Progenitor cell of endocrine pancreas (in vitro differentiated cells): ENCODE measurements around the gene SLC22A13. TPM values are rescaled to one million over a fixed set of nuclear protein-coding genes. Genes with fewer than 3 reads are reported as not detected.

Experiments
- DNase-seq: peaks from one replicate; pipeline ENCODE4 v3.0.0; 2021; ENCODE audit warnings: low spot score; ENCODE audit not compliant: unreplicated experiment
- H3K27ac Mint-ChIP-seq: 2 replicates; pipeline ENCODE4 v1.8.0; 2021; ENCODE audit warnings: mild to moderate bottlenecking, moderate library complexity, mixed read lengths
- H3K27me3 Mint-ChIP-seq: 2 replicates; pipeline ENCODE4 v1.8.0; 2021; ENCODE audit warnings: mixed read lengths
- H3K36me3 Mint-ChIP-seq: 2 replicates; pipeline ENCODE4 v1.8.0; 2022; ENCODE audit warnings: mixed read lengths; ENCODE audit not compliant: insufficient read depth
- H3K4me1 Mint-ChIP-seq: 2 replicates; pipeline ENCODE4 v1.8.0; 2021; ENCODE audit warnings: low read depth, mixed read lengths
- H3K4me3 Mint-ChIP-seq: 2 replicates; pipeline ENCODE4 v1.8.0; 2021; ENCODE audit warnings: low read depth, mild to moderate bottlenecking, moderate library complexity, mixed read lengths
- H3K9me3 Mint-ChIP-seq: 2 replicates; pipeline ENCODE4 v1.8.0; 2021; ENCODE audit warnings: low read depth, mixed read lengths
- total RNA-seq: library from RNA; stranded (reverse); gene quantifications from 2 replicates; pipeline ENCODE4 v1.2.1, GENCODE V29; 2021
- TF ChIP-seq, protein P1 (sequence below): fragments of 200-600 bp; sonication (generic); IDR thresholded peaks from one replicate; pipeline ENCODE4 v1.5.0; 2021; ENCODE audit warnings: antibody characterized with exemption, mild to moderate bottlenecking; ENCODE audit not compliant: unreplicated experiment

The SLC22A13 gene
- total RNA-seq, 1 donor from 2014 or later: 0.67 TPM

GRCh38 chr3:38297947-38298711 lies 32.5 kb downstream of the SLC22A13 start:
- DNase-seq: no peak
- H3K4me3 Mint-ChIP-seq: no peak overlapping the region
- H3K27me3 Mint-ChIP-seq: no peaks in the 10 kb centered on the region
- TF ChIP-seq, protein P1, sequence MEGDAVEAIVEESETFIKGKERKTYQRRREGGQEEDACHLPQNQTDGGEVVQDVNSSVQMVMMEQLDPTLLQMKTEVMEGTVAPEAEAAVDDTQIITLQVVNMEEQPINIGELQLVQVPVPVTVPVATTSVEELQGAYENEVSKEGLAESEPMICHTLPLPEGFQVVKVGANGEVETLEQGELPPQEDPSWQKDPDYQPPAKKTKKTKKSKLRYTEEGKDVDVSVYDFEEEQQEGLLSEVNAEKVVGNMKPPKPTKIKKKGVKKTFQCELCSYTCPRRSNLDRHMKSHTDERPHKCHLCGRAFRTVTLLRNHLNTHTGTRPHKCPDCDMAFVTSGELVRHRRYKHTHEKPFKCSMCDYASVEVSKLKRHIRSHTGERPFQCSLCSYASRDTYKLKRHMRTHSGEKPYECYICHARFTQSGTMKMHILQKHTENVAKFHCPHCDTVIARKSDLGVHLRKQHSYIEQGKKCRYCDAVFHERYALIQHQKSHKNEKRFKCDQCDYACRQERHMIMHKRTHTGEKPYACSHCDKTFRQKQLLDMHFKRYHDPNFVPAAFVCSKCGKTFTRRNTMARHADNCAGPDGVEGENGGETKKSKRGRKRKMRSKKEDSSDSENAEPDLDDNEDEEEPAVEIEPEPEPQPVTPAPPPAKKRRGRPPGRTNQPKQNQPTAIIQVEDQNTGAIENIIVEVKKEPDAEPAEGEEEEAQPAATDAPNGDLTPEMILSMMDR: peak; percentile 42
- no peak overlapping the region for H3K27ac Mint-ChIP-seq
- H3K4me1 Mint-ChIP-seq: peaks cover 10% of the 10 kb centered on the region
- H3K9me3 Mint-ChIP-seq: peaks cover 3% of the 10 kb centered on the region
- H3K36me3 Mint-ChIP-seq: no peaks in the 10 kb centered on the region

GRCh38 chr3:38306941-38307340 lies 41.3 kb downstream of the SLC22A13 start:
- no peak for DNase-seq
- peaks cover 12% of the 10 kb centered on the region for H3K27me3 Mint-ChIP-seq
- peaks cover 3% of the 10 kb centered on the region for H3K9me3 Mint-ChIP-seq
- H3K4me3 Mint-ChIP-seq: no peak overlapping the region
- no peak overlapping the region for H3K27ac Mint-ChIP-seq
- TF ChIP-seq, protein P1: no peak
- H3K36me3 Mint-ChIP-seq: no peaks in the 10 kb centered on the region
- H3K4me1 Mint-ChIP-seq: peaks cover 1% of the 10 kb centered on the region

DNA sequence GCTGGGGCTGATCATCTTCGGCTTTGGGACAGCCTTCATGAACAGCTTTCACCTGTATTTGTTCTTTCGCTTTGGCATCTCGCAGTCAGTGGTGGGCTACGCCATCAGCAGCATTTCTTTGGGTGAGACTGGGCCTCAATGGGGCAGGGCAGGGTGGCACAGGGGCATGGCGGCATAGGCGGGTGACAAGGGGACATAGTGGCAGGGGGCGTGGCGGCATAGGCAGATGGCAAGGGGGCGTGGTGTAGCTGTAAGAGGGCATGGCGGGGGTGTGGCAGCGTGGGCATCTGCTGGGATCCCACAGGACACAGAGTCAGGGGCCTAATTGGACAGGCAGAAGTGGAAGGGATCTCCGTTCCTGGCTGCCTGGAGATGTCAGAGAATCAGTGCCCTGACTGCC lies 42.0 kb downstream of the SLC22A13 start:
- no peak overlapping the region for H3K27ac Mint-ChIP-seq
- no peaks in the 10 kb centered on the region for H3K36me3 Mint-ChIP-seq
- no peak overlapping the region for H3K4me3 Mint-ChIP-seq
- H3K9me3 Mint-ChIP-seq: peaks cover 3% of the 10 kb centered on the region
- no peak for DNase-seq
- H3K27me3 Mint-ChIP-seq: peaks cover 12% of the 10 kb centered on the region
- H3K4me1 Mint-ChIP-seq: peaks cover 1% of the 10 kb centered on the region
- TF ChIP-seq, protein P1: no peak

GRCh38 chr3:38308456-38308855 lies 42.8 kb downstream of the SLC22A13 start:
- Mint-ChIP-seq H3K4me1 (peaks cover 1% of the 10 kb centered on the region), H3K9me3 (peaks cover 2% of the 10 kb centered on the region), H3K4me3 (no peak overlapping the region), H3K36me3 (no peaks in the 10 kb centered on the region), H3K27me3 (peaks cover 14% of the 10 kb centered on the region), H3K27ac (no peak overlapping the region)
- no peak for DNase-seq
- TF ChIP-seq, protein P1: no peak

DNA sequence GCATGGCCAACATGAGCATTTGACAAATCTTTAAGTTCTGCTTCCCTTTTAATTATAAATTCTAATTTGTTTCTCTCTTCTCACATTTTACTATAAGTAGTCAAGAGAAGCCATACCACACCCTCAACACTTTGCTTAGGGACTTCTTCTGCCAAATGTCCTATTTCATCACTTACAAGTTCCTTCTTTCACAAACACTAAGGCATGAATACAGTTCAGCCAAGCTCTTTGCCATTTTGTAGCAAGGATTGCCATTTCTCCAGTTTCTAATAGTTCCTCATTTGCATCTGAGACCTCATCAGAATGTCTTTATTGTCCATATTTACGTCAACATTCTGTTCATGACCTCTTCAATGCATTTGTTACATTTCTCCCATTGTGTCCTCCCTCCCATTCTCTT lies 45.9 kb downstream of the SLC22A13 start:
- DNase-seq: no peak
- H3K9me3 Mint-ChIP-seq: no peaks in the 10 kb centered on the region
- H3K36me3 Mint-ChIP-seq: no peaks in the 10 kb centered on the region
- no peak overlapping the region for H3K27ac Mint-ChIP-seq
- peaks cover 17% of the 10 kb centered on the region for H3K27me3 Mint-ChIP-seq
- no peak overlapping the region for H3K4me3 Mint-ChIP-seq
- TF ChIP-seq, protein P1: no peak
- H3K4me1 Mint-ChIP-seq: no peaks in the 10 kb centered on the region
